ENCODE results near the gene PDE10A.

GRCh38 chr6:165340532-165340931 lies 322.5 kb downstream of the PDE10A start:
- TF ChIP-seq CTCF (IDR thresholded peaks at IDR 0.05) (no peak), POLR2A (IDR thresholded peaks at IDR 0.05; ENCODE audit: low read depth) (no peak), POLR2AphosphoS5 (IDR thresholded peaks at IDR 0.05) (no peak), EP300 (IDR thresholded peaks at IDR 0.05) (no peak)

Data from esophagus muscularis mucosa (tissue), 4 donors.